SU-DHL-6 (cell line): ENCODE results near the gene CLCN4.

ENCODE experiments used
- CTCF ChIP-seq: fragments of 200-600 bp; sonication (generic); IDR thresholded peaks from one replicate; pipeline ENCODE4 v1.5.1; 2017; ENCODE audit warnings: antibody characterized with exemption, mild to moderate bottlenecking, low read length, moderate library complexity; ENCODE audit not compliant: insufficient read depth, poor library complexity, severe bottlenecking
- EZH2phosphoT487 ChIP-seq: fragments of 200-600 bp; sonication (generic), shearing (Covaris generic); conservative IDR thresholded peaks from 2 replicates; pipeline ENCODE4 v1.6.1; 2018; ENCODE audit warnings: mild to moderate bottlenecking, antibody characterized with exemption, low read length, moderate library complexity, mixed read lengths

- TF ChIP-seq CTCF (no peak), EZH2phosphoT487 (no peak)
Observed at GRCh38 chrX:10242026-10242425, 85.3 kb downstream of the CLCN4 start.
